Thyroid gland (tissue), 4 donors: Measurements from ENCODE around the gene OR2F2. TPM values are rescaled to one million over a fixed set of nuclear protein-coding genes. Genes with fewer than 3 reads are reported as not detected.

Experiments used
- DNase-seq, 2 donors: peaks; one replicate each; pipeline ENCODE4 v3.0.0-alpha.2; 2019
- H3K27ac ChIP-seq, 3 donors: fragments of 200-600 bp; sonication (generic); 1 replicate in 2 of 3; 2 replicates in 1 of 3; pipeline ENCODE4 v1.5.1; 2016 to 2019; ENCODE audit warnings: mild to moderate bottlenecking in 1 of 3, moderate library complexity in 1 of 3
- H3K27me3 ChIP-seq: fragments of 200-600 bp; sonication (generic); one replicate; pipeline ENCODE4 v1.5.1; 2019
- H3K36me3 ChIP-seq, 2 donors: fragments of 200-600 bp; sonication (generic); one replicate each; pipeline ENCODE4 v1.5.1; 2016 to 2019
- H3K4me1 ChIP-seq, 2 donors: fragments of 200-600 bp; sonication (generic); one replicate each; pipeline ENCODE4 v1.5.1; 2017 to 2019
- H3K4me3 ChIP-seq, 3 donors: fragments of 200-600 bp; sonication (generic); replicated peaks in 1 of 3; 1 replicate in 2 of 3; 2 replicates in 1 of 3; pipeline ENCODE4 v1.5.1; 2016; ENCODE audit warnings: mild to moderate bottlenecking in 1 of 3
- H3K9me3 ChIP-seq: fragments of 200-600 bp; sonication (generic); one replicate; pipeline ENCODE4 v1.5.1; 2017
- POLR2A ChIP-seq, 2 donors: fragments of 450-650 bp; IDR thresholded peaks; one replicate each; pipeline ENCODE4 v1.6.1; 2017; ENCODE audit warnings: antibody characterized with exemption in 2 of 2, mild to moderate bottlenecking in 2 of 2, moderate library complexity in 1 of 2
- WGBS, 2 donors: methylation state at CpG; one replicate each; pipeline ENCODE4 v1.1.5; 2017; 5-methylcytosine and 5-hydroxymethylcytosine counted together
- intact Hi-C: fragments of 100-400 bp; cut with DNase I; formaldehyde crosslinking; loops from one replicate; pipeline ENCODE4 v1.15.1; 2023
- total RNA-seq, 4 donors: library from RNA; depleted of rRNA; stranded (reverse); fragments of >200 nt; gene quantifications; one replicate each; pipeline ENCODE4 v1.2.3, GENCODE V29; 2016
- TF ChIP-seq, protein P1 (sequence below), 6 experiments: fragments of 200-600 bp in 3 of 6; fragments of 450-650 bp in 3 of 6; sonication (generic) in 3 of 6; IDR thresholded peaks; one replicate each; pipeline ENCODE4 v1.5.1; 2016 to 2019; ENCODE audit warnings: antibody characterized with exemption in 6 of 6, mild to moderate bottlenecking in 2 of 6, inconsistent platforms in 1 of 6, moderate library complexity in 1 of 6

The OR2F2 gene, protein sequence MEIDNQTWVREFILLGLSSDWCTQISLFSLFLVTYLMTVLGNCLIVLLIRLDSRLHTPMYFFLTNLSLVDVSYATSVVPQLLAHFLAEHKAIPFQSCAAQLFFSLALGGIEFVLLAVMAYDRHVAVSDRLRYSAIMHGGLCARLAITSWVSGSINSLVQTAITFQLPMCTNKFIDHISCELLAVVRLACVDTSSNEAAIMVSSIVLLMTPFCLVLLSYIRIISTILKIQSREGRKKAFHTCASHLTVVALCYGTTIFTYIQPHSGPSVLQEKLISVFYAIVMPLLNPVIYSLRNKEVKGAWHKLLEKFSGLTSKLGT
- total RNA-seq, result not detected

DNA sequence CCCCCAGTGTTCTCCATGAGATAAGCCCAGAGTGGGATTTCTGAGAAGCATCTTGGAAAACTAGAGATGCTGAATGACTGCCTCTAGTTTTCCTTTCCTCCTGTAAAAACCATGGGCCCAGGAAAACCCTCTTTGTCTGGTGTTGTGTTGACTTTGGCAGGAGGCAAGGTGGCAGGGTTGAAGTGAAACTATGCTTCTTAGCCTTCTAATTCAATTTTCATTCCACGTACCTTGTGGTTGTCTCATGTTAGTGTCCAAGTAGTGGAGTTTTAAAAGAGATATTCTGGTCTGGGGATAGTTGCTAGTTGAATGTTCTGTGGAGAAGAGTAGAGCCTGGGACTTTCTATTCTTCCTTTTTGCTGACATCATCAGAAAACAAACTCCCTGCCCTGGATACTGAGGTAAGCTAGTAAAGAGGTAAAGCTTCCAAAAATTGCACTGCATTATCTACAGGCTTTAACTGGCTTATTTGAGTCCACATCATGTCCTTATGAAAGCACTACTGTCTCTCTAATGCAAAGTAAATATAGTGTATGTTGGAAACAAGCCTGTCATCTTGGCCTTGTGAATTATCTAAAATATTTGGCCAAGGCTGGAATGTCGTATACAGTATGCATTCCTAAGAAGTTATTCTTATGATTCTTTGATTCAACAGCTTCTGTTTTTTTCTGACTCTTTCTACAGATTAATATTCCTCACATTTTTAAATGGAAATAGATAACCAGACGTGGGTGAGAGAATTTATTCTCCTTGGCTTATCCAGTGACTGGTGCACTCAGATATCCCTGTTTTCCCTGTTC is at the start of gene OR2F2:
TSS of gene OR2F2 (plus strand) at position 708 of the 800 bp plus-strand sequence. CDS start at position 708, 0 bp downstream.
- TF ChIP-seq POLR2A (IDR thresholded peaks at IDR 0.05), result no peak
- TF ChIP-seq, protein P1, sequence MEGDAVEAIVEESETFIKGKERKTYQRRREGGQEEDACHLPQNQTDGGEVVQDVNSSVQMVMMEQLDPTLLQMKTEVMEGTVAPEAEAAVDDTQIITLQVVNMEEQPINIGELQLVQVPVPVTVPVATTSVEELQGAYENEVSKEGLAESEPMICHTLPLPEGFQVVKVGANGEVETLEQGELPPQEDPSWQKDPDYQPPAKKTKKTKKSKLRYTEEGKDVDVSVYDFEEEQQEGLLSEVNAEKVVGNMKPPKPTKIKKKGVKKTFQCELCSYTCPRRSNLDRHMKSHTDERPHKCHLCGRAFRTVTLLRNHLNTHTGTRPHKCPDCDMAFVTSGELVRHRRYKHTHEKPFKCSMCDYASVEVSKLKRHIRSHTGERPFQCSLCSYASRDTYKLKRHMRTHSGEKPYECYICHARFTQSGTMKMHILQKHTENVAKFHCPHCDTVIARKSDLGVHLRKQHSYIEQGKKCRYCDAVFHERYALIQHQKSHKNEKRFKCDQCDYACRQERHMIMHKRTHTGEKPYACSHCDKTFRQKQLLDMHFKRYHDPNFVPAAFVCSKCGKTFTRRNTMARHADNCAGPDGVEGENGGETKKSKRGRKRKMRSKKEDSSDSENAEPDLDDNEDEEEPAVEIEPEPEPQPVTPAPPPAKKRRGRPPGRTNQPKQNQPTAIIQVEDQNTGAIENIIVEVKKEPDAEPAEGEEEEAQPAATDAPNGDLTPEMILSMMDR (IDR thresholded peaks at IDR 0.05), result no peak
- Histone ChIP-seq H3K4me3 (no peak within 1 kb of the TSS), H3K27me3 (no peaks in the 10 kb centered on the region), H3K9me3 (no peaks in the 10 kb centered on the region), H3K36me3 (no peaks in the 10 kb centered on the region), H3K4me1 (no peaks in the 10 kb centered on the region), H3K27ac (no peak within 1 kb of the TSS)
- DNase-seq, result no peak
- 82 to 88% methylated on average over 3 of the region's 3 CpGs for WGBS, 2 donors
- intact Hi-C loops, result no loop called here

DNA sequence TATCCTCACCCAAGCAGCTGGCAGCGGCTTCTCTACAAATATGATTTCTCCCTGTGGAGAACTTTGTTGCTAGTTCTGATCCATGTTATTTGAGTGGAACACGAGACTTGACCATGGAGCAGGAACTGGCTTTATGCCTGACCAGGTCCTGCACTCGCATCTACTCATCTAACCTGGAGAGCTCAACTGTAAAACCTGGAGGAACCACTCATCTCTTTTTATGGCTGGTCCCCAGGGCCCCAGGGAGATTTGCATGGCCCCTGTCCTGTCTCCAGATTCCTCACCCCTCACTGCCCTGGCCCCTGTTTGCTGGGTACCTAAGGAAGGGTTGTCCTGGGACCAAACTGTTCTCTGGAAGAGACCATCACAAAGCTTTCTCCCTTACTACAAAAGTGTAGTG is 49.1 kb upstream of the OR2F2 start:
- Histone ChIP-seq H3K27ac (peak overlapping the region; percentile 11 to 44 (median 16)), H3K36me3 (no peaks in the 10 kb centered on the region), H3K4me1 (peaks cover 10 to 15% of the 10 kb centered on the region in 2 donors), H3K27me3 (no peaks in the 10 kb centered on the region), H3K4me3 (no peak overlapping the region), H3K9me3 (no peaks in the 10 kb centered on the region)
- intact Hi-C loops, result no loop called here
- TF ChIP-seq, protein P1 (IDR thresholded peaks at IDR 0.05), result no peak
- TF ChIP-seq POLR2A (IDR thresholded peaks at IDR 0.05), result peak in 1 of 2 donors; percentile 7
- 23 to 36% methylated on average over 3 of the region's 3 CpGs for WGBS, 2 donors
- DNase-seq, result peak; percentile 65 to 66

DNA sequence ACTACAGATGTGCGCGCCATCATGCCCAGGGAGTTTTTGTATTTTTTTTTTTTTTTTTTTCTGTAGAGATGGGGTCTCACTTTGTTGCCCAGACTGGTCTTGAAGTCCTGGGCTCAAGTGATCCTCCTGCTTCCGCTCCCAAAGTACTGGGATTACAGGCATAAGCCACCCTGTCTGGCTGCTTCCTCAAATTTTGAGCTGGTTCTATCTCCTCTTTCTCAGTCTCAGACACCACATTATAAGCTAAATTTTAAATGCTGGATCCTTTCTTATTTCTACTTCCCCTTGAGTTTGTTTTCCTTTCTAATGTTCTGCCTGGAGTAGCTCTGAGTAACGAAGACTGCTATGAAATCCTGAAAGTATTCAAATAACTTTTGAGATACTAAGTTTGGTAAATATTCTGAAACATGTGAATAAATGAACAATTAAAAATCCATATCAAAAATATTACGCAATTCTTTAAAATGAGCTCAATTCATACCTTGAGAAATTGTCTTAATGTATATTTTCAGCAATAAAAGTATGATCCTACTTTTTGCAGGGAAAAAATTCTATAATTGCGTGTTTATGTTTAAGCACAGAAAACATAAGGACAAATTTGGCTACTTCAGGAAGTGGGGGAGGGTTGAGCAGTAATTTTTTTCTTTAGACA is 48.1 kb upstream of the OR2F2 start:
- H3K4me1 ChIP-seq, result peaks cover 4 to 15% of the 10 kb centered on the region in 2 donors
- no peaks in the 10 kb centered on the region for H3K36me3 ChIP-seq
- H3K27ac ChIP-seq, result peak overlapping the region in 1 of 3 donors; percentile 3
- H3K4me3 ChIP-seq, result no peak overlapping the region
- intact Hi-C loops, result no loop called here
- H3K9me3 ChIP-seq, result no peaks in the 10 kb centered on the region
- no peak for TF ChIP-seq POLR2A (IDR thresholded peaks at IDR 0.05)
- TF ChIP-seq, protein P1 (IDR thresholded peaks at IDR 0.05), result no peak
- WGBS, 2 donors, result 92 to 94% methylated on average over 6 of the region's 6 CpGs
- H3K27me3 ChIP-seq, result no peaks in the 10 kb centered on the region
- no peak for DNase-seq

DNA sequence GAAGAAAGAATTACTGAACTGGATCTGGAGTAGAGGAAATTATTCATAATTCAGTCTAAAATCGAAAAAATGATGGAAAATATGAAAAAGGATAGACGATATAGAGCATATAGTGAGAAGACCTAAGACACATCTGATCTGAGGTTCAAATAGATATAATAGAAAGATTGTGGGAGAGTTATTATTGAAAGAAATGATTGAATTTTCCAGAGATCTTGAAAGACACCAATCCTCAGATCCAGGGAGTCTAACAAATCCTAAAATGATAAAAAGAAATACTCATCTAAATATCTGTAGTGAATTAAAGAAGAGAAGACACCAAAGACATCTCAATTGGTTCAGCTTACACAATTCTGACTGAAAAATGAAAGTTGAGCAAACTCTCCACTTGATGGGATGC is 46.0 kb upstream of the OR2F2 start:
- Histone ChIP-seq H3K27me3 (no peaks in the 10 kb centered on the region), H3K27ac (no peak overlapping the region), H3K4me1 (peaks cover 4 to 15% of the 10 kb centered on the region in 2 donors), H3K36me3 (no peaks in the 10 kb centered on the region), H3K9me3 (no peaks in the 10 kb centered on the region), H3K4me3 (no peak overlapping the region)
- no peak for DNase-seq
- intact Hi-C loops, result no loop called here
- WGBS, 2 donors, result 94 to 98% methylated on average over 2 of the region's 2 CpGs
- TF ChIP-seq, protein P1 (IDR thresholded peaks at IDR 0.05), result no peak
- TF ChIP-seq POLR2A (IDR thresholded peaks at IDR 0.05), result no peak
